HepG2 (cell line): ENCODE data around the gene CTRB2. TPM values are rescaled to one million over a fixed set of nuclear protein-coding genes. Genes with fewer than 3 reads are reported as not detected.

Experiments
- ATAC-seq: fragments of 200-7000 bp; cut with Tn5 transposase; 3 replicates; pipeline ENCODE4 v1.9.1; 2020; ENCODE audit warnings: mild to moderate bottlenecking, moderate library complexity
- BruUV-seq: library from RNA; stranded (reverse); fragments of 400-500 nt; replicated peaks from 2 replicates; lab custom pipeline; 2021; lab: Mats Ljungman, UMichigan
- CTCF ChIA-PET: fragments of 300-600 bp; formaldehyde crosslinking; extraction: SDS; loops from one replicate; lab custom pipeline; 2021; ENCODE audit warnings: low total read pairs, inconsistent platforms, low intra/inter-chr PET ratio; lab: Yijun Ruan, JAX
- POLR2A ChIA-PET: fragments of 350-600 bp; sonication (Branson Sonifier 250); formaldehyde crosslinking; loops from one replicate; lab custom pipeline; 2020; ENCODE audit warnings: antibody characterized with exemption, inconsistent platforms; lab: Yijun Ruan, JAX
- DNase-seq: peaks from one replicate; pipeline ENCODE4 v3.0.0-alpha.2; 2015; ENCODE audit warnings: low spot score
- FAIRE-seq: peaks from 3 replicates; lab custom pipeline; 2011; peaks lifted over from hg19 to GRCh38; lab: Jason Lieb, UNC
- H2AFZ ChIP-seq: one replicate; pipeline ENCODE4 v1.6.1; 2011; ENCODE audit warnings: low read length, inconsistent platforms
- H3K27ac ChIP-seq: fragments of 300-600 bp; 3 replicates; pipeline ENCODE4 v1.8.0; 2011; ENCODE audit warnings: mixed run types, mild to moderate bottlenecking, mixed read lengths, low read length, inconsistent platforms; ENCODE audit not compliant: insufficient read depth; ENCODE audit errors: extremely low read length
- H3K27me3 ChIP-seq, 2 experiments: fragments of 200-600 bp in 1 of 2; 2 replicates in 1 of 2; 3 replicates in 1 of 2; pipeline versions ENCODE4 v1.6.0 to v1.8.0; 2011; ENCODE audit warnings: low read length in 2 of 2, mild to moderate bottlenecking in 2 of 2, moderate library complexity in 2 of 2, inconsistent platforms in 1 of 2; ENCODE audit not compliant: insufficient read depth in 2 of 2, control insufficient read depth in 1 of 2
- H3K36me3 ChIP-seq, 2 experiments: fragments of 200-600 bp in 1 of 2; replicated peaks in 1 of 2; 2 replicates in 1 of 2; 3 replicates in 1 of 2; pipeline versions ENCODE4 v1.5.1 to v1.8.0; 2011; ENCODE audit warnings: low read length in 2 of 2, inconsistent platforms in 1 of 2; ENCODE audit not compliant: insufficient read depth in 2 of 2, control insufficient read depth in 1 of 2
- H3K4me1 ChIP-seq: 2 replicates; pipeline ENCODE4 v1.5.1; 2012; ENCODE audit warnings: low read length, inconsistent platforms; ENCODE audit not compliant: insufficient read depth
- H3K4me2 ChIP-seq: 2 replicates; pipeline ENCODE4 v1.6.0; 2011; ENCODE audit warnings: low read depth, low read length, inconsistent platforms
- H3K4me3 ChIP-seq, 3 experiments: fragments of 200-600 bp in 1 of 3; sonication (generic), shearing (Covaris generic) in 1 of 3; replicated peaks in 1 of 3; 2 replicates each; pipeline ENCODE4 v1.5.1; 2011 to 2016; ENCODE audit warnings: low read length in 3 of 3, inconsistent platforms in 2 of 3, low read depth in 2 of 3, mild to moderate bottlenecking in 2 of 3, control low read depth in 1 of 3, mixed read lengths in 1 of 3; ENCODE audit not compliant: insufficient read depth in 1 of 3
- H3K79me2 ChIP-seq: one replicate; pipeline ENCODE4 v1.6.1; 2011; ENCODE audit warnings: low read length, inconsistent platforms; ENCODE audit not compliant: insufficient read depth
- H3K9ac ChIP-seq: 2 replicates; pipeline ENCODE4 v1.6.0; 2011; ENCODE audit warnings: mild to moderate bottlenecking, low read depth, low read length, inconsistent platforms; ENCODE audit not compliant: insufficient read depth
- H3K9me3 ChIP-seq: 2 replicates; pipeline ENCODE4 v1.5.1; 2012; ENCODE audit warnings: mild to moderate bottlenecking, low read length
- H4K20me1 ChIP-seq: 2 replicates; pipeline ENCODE4 v1.6.0; 2011; ENCODE audit warnings: inconsistent platforms, mild to moderate bottlenecking, low read length, moderate library complexity; ENCODE audit not compliant: insufficient read depth
- CSRNP2 ChIP-seq: sonication (generic); formaldehyde crosslinking; conservative IDR thresholded peaks from 2 replicates; pipeline ENCODE4 v1.8.0; 2022; ENCODE audit warnings: low read depth, missing genetic modification reagents
- DPF2 ChIP-seq: sonication (generic); formaldehyde crosslinking; IDR thresholded peaks from 2 replicates; pipeline ENCODE4 v1.4.0; 2020; ENCODE audit warnings: mild to moderate bottlenecking, low read depth, missing genetic modification reagents, borderline replicate concordance
- GMEB2 ChIP-seq: IDR thresholded peaks from 2 replicates; pipeline ENCODE4 v1.6.1; 2016; ENCODE audit warnings: missing biosample characterization, missing genetic modification reagents, low read depth
- NFE2L1 ChIP-seq: sonication (generic); formaldehyde crosslinking; IDR thresholded peaks from 2 replicates; pipeline ENCODE4 v1.4.0; 2020; ENCODE audit warnings: missing genetic modification reagents, mild to moderate bottlenecking, borderline replicate concordance
- NFIC ChIP-seq: IDR thresholded peaks from 2 replicates; pipeline ENCODE4 v1.6.1; 2012; ENCODE audit warnings: mild to moderate bottlenecking, low read length, inconsistent platforms
- NR2F2 ChIP-seq: IDR thresholded peaks from 2 replicates; pipeline ENCODE4 v1.6.1; 2012; ENCODE audit warnings: low read depth, inconsistent platforms, borderline replicate concordance
- RBM22 ChIP-seq: fragments of 200-400 bp; formaldehyde crosslinking; optimal IDR thresholded peaks from 2 replicates; pipeline ENCODE3; 2017; ENCODE audit warnings: mild to moderate bottlenecking, low read length, moderate library complexity
- REXO4 ChIP-seq: sonication (generic); formaldehyde crosslinking; IDR thresholded peaks from 2 replicates; pipeline ENCODE4 v1.8.0; 2022; ENCODE audit warnings: missing genetic modification reagents, mild to moderate bottlenecking, borderline replicate concordance
- SP2 ChIP-seq: sonication (generic); formaldehyde crosslinking; IDR thresholded peaks from 2 replicates; pipeline ENCODE4 v1.5.1; 2020; ENCODE audit warnings: mild to moderate bottlenecking, missing genetic modification reagents
- ZFP1 ChIP-seq: IDR thresholded peaks from 2 replicates; pipeline ENCODE4 v1.6.1; 2016
- ZFP91 ChIP-seq: sonication (generic); formaldehyde crosslinking; IDR thresholded peaks from 2 replicates; pipeline ENCODE4 v1.9.0; 2022; ENCODE audit warnings: missing genetic modification reagents, mild to moderate bottlenecking, borderline replicate concordance
- ZNF432 ChIP-seq: sonication (generic); formaldehyde crosslinking; IDR thresholded peaks from 2 replicates; pipeline ENCODE4 v1.5.0; 2020; ENCODE audit warnings: missing genetic modification reagents, mild to moderate bottlenecking, borderline replicate concordance
- ZNF7 ChIP-seq: IDR thresholded peaks from 2 replicates; pipeline ENCODE4 v1.6.1; 2016; ENCODE audit warnings: missing biosample characterization, missing genetic modification reagents
- WGBS: methylation state at CpG from one replicate; pipeline ENCODE4 v1.1.6; 2017; ENCODE audit warnings: low lambda C conversion rate; 5-methylcytosine and 5-hydroxymethylcytosine counted together
- in situ Hi-C: cut with HindIII; loops from 2 replicates; pipeline ENCODE4 v1.10.0; 2017; ENCODE audit warnings: low pct_unique_long_range_greater_than_20kb; ENCODE audit not compliant: extremely low pct_ligation_motif_present
- intact Hi-C: fragments of 100-400 bp; cut with micrococcal nuclease; formaldehyde crosslinking; loops from one replicate; pipeline ENCODE4 v1.10.0; 2022; ENCODE audit not compliant: unreplicated experiment
- polyA plus RNA-seq, 8 experiments: library from polyadenylated mRNA; depleted of rRNA in 3 of 8; stranded (reverse) in 7 of 8; unstranded in 1 of 8; fragments of >200 nt; fragmentation: Illumina TruSeq in 4 of 8; extraction: Trizol in 4 of 8; gene quantifications; 2 replicates each; pipeline versions ENCODE4 v1.2.1 to v1.2.3, GENCODE V29; 2011 to 2016; ENCODE audit warnings: low read depth in 4 of 8, missing spikeins in 1 of 8, mixed read lengths in 1 of 8; ENCODE audit not compliant: insufficient read depth in 1 of 8
- total RNA-seq, 5 experiments: library from RNA; depleted of rRNA; stranded (reverse); fragments of >200 nt; fragmentation: Illumina TruSeq; extraction: Trizol; gene quantifications; 2 replicates each; pipeline ENCODE4 v1.2.3, GENCODE V29; 2016; ENCODE audit warnings: low read depth in 1 of 5
- TF ChIP-seq, protein P1 (sequence below): sonication (generic); formaldehyde crosslinking; IDR thresholded peaks from 2 replicates; pipeline ENCODE4 v1.8.1; 2022; ENCODE audit warnings: mild to moderate bottlenecking, missing genetic modification reagents
- TF ChIP-seq, protein P2 (sequence below): sonication (generic); formaldehyde crosslinking; IDR thresholded peaks from 2 replicates; pipeline ENCODE4 v1.4.0; 2020; ENCODE audit warnings: missing genetic modification reagents

CTRB2 gene
- total and polyA plus RNA-seq, 2 of the 13 experiments (the other 11 are each of a cell fraction or from before 2014, with no cell fraction given): 0.13 TPM; not detected in 1

- no peak for DNase-seq
- H2AFZ ChIP-seq: no peak overlapping the region
- no peaks in the 10 kb centered on the region for H3K36me3 ChIP-seq
- H3K27me3 ChIP-seq: peaks cover 9 to 68% of the 10 kb centered on the region in 2 experiments
- H3K4me1 ChIP-seq: peaks cover 17% of the 10 kb centered on the region
- no peak overlapping the region for H3K4me3 ChIP-seq
- in situ Hi-C loops (loop anchor here (25.0 kb wide), 1 partner anchor 569 kb away; no protein-coding TSS in a partner anchor), intact Hi-C loops (no loop called here)
- H3K9ac ChIP-seq: no peak overlapping the region
- no peak for FAIRE-seq
- 64% methylated on average over 4 of the region's 4 CpGs for WGBS
- CTCF ChIA-PET: no interaction called here
- ATAC-seq: no peak
- no peak overlapping the region for H3K4me2 ChIP-seq
- no peaks in the 10 kb centered on the region for H3K79me2 ChIP-seq
- no TSS peak for BruUV-seq
- no peaks in the 10 kb centered on the region for H3K9me3 ChIP-seq
- H3K27ac ChIP-seq: no peak overlapping the region
- no peaks in the 10 kb centered on the region for H4K20me1 ChIP-seq
- POLR2A ChIA-PET: no interaction called here
- TF ChIP-seq ZNF432 (CRISPR knock-in tag): no peak
- no peak for TF ChIP-seq CSRNP2 (CRISPR knock-in tag)
- no peak for TF ChIP-seq SP2 (CRISPR knock-in tag)
- no peak for TF ChIP-seq GMEB2 (CRISPR knock-in tag)
- TF ChIP-seq ZFP1 (CRISPR knock-in tag): no peak
- TF ChIP-seq REXO4 (CRISPR knock-in tag): no peak
- no peak for TF ChIP-seq RBM22
- TF ChIP-seq, protein P1, sequence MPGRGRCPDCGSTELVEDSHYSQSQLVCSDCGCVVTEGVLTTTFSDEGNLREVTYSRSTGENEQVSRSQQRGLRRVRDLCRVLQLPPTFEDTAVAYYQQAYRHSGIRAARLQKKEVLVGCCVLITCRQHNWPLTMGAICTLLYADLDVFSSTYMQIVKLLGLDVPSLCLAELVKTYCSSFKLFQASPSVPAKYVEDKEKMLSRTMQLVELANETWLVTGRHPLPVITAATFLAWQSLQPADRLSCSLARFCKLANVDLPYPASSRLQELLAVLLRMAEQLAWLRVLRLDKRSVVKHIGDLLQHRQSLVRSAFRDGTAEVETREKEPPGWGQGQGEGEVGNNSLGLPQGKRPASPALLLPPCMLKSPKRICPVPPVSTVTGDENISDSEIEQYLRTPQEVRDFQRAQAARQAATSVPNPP (CRISPR knock-in tag): no peak
- no peak for TF ChIP-seq NFIC
- TF ChIP-seq, protein P2, sequence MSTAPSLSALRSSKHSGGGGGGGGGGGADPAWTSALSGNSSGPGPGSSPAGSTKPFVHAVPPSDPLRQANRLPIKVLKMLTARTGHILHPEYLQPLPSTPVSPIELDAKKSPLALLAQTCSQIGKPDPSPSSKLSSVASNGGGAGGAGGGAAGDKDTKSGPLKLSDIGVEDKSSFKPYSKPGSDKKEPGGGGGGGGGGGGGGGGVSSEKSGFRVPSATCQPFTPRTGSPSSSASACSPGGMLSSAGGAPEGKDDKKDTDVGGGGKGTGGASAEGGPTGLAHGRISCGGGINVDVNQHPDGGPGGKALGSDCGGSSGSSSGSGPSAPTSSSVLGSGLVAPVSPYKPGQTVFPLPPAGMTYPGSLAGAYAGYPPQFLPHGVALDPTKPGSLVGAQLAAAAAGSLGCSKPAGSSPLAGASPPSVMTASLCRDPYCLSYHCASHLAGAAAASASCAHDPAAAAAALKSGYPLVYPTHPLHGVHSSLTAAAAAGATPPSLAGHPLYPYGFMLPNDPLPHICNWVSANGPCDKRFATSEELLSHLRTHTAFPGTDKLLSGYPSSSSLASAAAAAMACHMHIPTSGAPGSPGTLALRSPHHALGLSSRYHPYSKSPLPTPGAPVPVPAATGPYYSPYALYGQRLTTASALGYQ (CRISPR knock-in tag): no peak
- TF ChIP-seq ZNF7 (CRISPR knock-in tag): no peak
- no peak for TF ChIP-seq NFE2L1 (CRISPR knock-in tag)
- TF ChIP-seq DPF2: no peak
- no peak for TF ChIP-seq NR2F2
- TF ChIP-seq ZFP91 (CRISPR knock-in tag): no peak
Measured at GRCh38 chr16:75193265-75193650, 13.7 kb downstream of the CTRB2 start.
